Measurements from ENCODE around the gene KCNJ8.

The KCNJ8 gene

GRCh38 chr12:21717767-21718166, 56.7 kb downstream of the KCNJ8 start:
- H3K9me3 Mint-ChIP-seq, result no peaks in the 10 kb centered on the region
- H3K36me3 Mint-ChIP-seq, result no peaks in the 10 kb centered on the region
- peaks cover 4% of the 10 kb centered on the region for H3K27me3 Mint-ChIP-seq
- no peak overlapping the region for H3K4me3 Mint-ChIP-seq
- ATAC-seq (ENCODE audit: low read depth) (no peak), DNase-seq (ENCODE audit: low spot score in 2 of 2) (no peak)
- H3K27ac Mint-ChIP-seq, result no peak overlapping the region
- H3K4me1 Mint-ChIP-seq, result peaks cover 2% of the 10 kb centered on the region

- Mint-ChIP-seq H3K4me3 (no peak overlapping the region), H3K36me3 (no peaks in the 10 kb centered on the region), H3K4me1 (peaks cover 2% of the 10 kb centered on the region), H3K9me3 (no peaks in the 10 kb centered on the region), H3K27ac (no peak overlapping the region), H3K27me3 (peaks cover 9% of the 10 kb centered on the region)
- no peak for DNase-seq (ENCODE audit: low spot score in 2 of 2)
- ATAC-seq (ENCODE audit: low read depth), result no peak
Observed at GRCh38 chr12:21715386-21715785, 59.1 kb downstream of the KCNJ8 start.
